ENCODE data around the gene ADPRHL1.

Gene ADPRHL1

DNA sequence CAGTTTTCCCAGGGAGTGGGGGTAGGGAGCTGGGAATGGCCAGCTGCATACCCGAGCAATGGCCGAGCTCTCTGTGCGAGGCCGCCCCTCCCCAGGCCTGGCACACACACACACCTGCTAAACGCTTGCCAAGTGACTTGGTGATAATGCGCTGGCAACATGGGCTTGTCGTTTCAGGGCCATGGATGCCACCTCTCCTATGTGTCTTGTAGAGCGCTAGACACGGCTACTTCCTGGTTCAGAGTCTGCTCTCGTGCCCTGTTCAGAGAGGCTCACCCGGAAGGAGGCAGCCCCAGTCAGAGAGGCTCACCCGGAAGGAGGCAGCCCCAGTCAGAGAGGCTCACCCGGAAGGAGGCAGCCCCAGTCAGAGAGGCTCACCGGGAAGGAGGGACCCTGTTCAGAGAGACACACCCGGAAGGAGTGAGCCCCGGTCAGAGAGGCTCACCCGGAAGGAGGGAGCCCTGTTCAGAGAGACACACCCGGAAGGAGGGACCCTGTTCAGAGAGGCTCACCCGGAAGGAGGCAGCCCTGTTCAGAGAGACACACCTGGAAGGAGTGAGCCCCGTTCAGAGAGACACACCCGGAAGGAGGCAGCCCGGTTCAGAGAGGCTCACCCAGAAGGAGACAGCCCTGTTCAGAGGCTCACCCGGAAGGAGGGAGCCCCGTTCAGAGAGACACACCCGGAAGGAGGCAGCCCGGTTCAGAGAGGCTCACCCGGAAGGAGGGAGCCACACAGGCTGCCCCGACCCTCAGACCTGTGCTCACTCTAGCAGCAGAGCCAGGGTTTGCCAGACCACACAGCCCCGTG lies 4.2 kb downstream of the ADPRHL1 start:
- H3K27ac ChIP-seq (ENCODE audit: low read depth, low read length): peak overlapping the region; percentile 88
- TF ChIP-seq EZH2phosphoT487 (IDR thresholded peaks at IDR 0.05; ENCODE audit: borderline replicate concordance, low read length): no peak
- TF ChIP-seq, protein P1, sequence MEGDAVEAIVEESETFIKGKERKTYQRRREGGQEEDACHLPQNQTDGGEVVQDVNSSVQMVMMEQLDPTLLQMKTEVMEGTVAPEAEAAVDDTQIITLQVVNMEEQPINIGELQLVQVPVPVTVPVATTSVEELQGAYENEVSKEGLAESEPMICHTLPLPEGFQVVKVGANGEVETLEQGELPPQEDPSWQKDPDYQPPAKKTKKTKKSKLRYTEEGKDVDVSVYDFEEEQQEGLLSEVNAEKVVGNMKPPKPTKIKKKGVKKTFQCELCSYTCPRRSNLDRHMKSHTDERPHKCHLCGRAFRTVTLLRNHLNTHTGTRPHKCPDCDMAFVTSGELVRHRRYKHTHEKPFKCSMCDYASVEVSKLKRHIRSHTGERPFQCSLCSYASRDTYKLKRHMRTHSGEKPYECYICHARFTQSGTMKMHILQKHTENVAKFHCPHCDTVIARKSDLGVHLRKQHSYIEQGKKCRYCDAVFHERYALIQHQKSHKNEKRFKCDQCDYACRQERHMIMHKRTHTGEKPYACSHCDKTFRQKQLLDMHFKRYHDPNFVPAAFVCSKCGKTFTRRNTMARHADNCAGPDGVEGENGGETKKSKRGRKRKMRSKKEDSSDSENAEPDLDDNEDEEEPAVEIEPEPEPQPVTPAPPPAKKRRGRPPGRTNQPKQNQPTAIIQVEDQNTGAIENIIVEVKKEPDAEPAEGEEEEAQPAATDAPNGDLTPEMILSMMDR (IDR thresholded peaks at IDR 0.05; ENCODE audit: low read depth, low read length, poor library complexity, severe bottlenecking): no peak
- peak overlapping the region; percentile 100 for H3K4me2 ChIP-seq (ENCODE audit: low read length)
- peaks cover 24% of the 10 kb centered on the region for H3K79me2 ChIP-seq (ENCODE audit: control insufficient read depth, low read length)
- peak overlapping the region; percentile 99 for H3K4me3 ChIP-seq (ENCODE audit: low read length)
- H3K4me1 ChIP-seq (ENCODE audit: control insufficient read depth, low read length): peaks cover 68% of the 10 kb centered on the region
- no peaks in the 10 kb centered on the region for H3K27me3 ChIP-seq (ENCODE audit: control insufficient read depth, low read length)
- H3K36me3 ChIP-seq (ENCODE audit: control insufficient read depth, low read length): peaks cover 25% of the 10 kb centered on the region
- H3K9me2 ChIP-seq (replicated peaks; ENCODE audit: control insufficient read depth, low read length): no peaks in the 10 kb centered on the region
- no peaks in the 10 kb centered on the region for H4K20me1 ChIP-seq (ENCODE audit: control insufficient read depth, insufficient read depth, low read depth, low read length)
- H3F3A ChIP-seq (ENCODE audit: control insufficient read depth, insufficient read depth): peaks cover 39% of the 10 kb centered on the region
- H3K9me3 ChIP-seq (ENCODE audit: control insufficient read depth, insufficient read depth, low read length): no peaks in the 10 kb centered on the region

DNA sequence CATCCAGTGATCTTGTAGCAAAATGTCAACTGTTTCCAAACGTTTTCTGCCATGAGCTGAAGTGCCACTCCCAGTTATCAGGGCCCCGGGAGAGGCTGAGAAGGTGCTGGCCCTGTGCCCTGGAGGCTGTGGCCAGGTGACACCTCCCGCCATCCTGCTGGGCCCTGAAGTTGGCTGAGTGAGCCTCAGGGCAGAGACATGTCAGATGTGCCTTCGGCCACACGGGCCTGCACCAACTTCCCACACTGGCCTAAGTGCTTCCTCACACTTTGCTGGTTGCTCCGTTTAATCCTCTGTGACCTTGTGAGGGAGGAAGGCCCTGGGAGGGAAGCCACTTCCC lies 4.8 kb downstream of the ADPRHL1 start:
- H3K9me2 ChIP-seq (replicated peaks; ENCODE audit: control insufficient read depth, low read length): no peaks in the 10 kb centered on the region
- TF ChIP-seq, protein P1 (IDR thresholded peaks at IDR 0.05; ENCODE audit: low read depth, low read length, poor library complexity, severe bottlenecking): no peak
- H4K20me1 ChIP-seq (ENCODE audit: control insufficient read depth, insufficient read depth, low read depth, low read length): no peaks in the 10 kb centered on the region
- no peaks in the 10 kb centered on the region for H3K27me3 ChIP-seq (ENCODE audit: control insufficient read depth, low read length)
- H3K4me2 ChIP-seq (ENCODE audit: low read length): peak overlapping the region; percentile 100
- H3F3A ChIP-seq (ENCODE audit: control insufficient read depth, insufficient read depth): peaks cover 39% of the 10 kb centered on the region
- H3K36me3 ChIP-seq (ENCODE audit: control insufficient read depth, low read length): peaks cover 25% of the 10 kb centered on the region
- H3K9me3 ChIP-seq (ENCODE audit: control insufficient read depth, insufficient read depth, low read length): no peaks in the 10 kb centered on the region
- H3K27ac ChIP-seq (ENCODE audit: low read depth, low read length): peak overlapping the region; percentile 88
- peaks cover 70% of the 10 kb centered on the region for H3K4me1 ChIP-seq (ENCODE audit: control insufficient read depth, low read length)
- H3K4me3 ChIP-seq (ENCODE audit: low read length): peak overlapping the region; percentile 99
- peaks cover 24% of the 10 kb centered on the region for H3K79me2 ChIP-seq (ENCODE audit: control insufficient read depth, low read length)

DNA sequence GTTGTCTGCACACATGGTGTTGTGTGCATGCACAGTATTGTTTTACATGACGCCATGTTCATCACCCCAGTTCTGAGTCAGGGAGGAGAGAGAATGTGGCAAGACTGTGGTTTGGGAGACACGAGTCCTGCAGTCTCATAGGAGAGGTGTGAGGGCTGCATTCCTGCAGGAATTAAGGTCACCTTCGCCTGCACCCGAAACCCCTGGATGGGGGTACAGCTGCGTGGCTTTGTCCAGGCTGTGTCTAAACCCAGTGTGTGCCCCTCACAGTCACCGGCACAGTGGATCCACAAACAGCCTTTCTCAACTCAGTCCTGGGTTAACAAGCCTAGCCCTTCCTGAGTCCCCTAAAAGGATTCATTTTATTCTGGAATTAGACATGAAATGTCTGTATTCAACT lies 5.7 kb downstream of the ADPRHL1 start:
- Histone ChIP-seq H3K9me3 (ENCODE audit: control insufficient read depth, insufficient read depth, low read length) (no peaks in the 10 kb centered on the region), H3K79me2 (ENCODE audit: control insufficient read depth, low read length) (peaks cover 24% of the 10 kb centered on the region), H3K9me2 (replicated peaks; ENCODE audit: control insufficient read depth, low read length) (no peaks in the 10 kb centered on the region), H3F3A (ENCODE audit: control insufficient read depth, insufficient read depth) (peaks cover 40% of the 10 kb centered on the region), H3K4me1 (ENCODE audit: control insufficient read depth, low read length) (peaks cover 70% of the 10 kb centered on the region), H3K4me2 (ENCODE audit: low read length) (peak overlapping the region; percentile 100), H3K4me3 (ENCODE audit: low read length) (peak overlapping the region; percentile 99), H4K20me1 (ENCODE audit: control insufficient read depth, insufficient read depth, low read depth, low read length) (no peaks in the 10 kb centered on the region), H3K27ac (ENCODE audit: low read depth, low read length) (peak overlapping the region; percentile 88), H3K27me3 (ENCODE audit: control insufficient read depth, low read length) (no peaks in the 10 kb centered on the region), H3K36me3 (ENCODE audit: control insufficient read depth, low read length) (peaks cover 27% of the 10 kb centered on the region)
- TF ChIP-seq EZH2phosphoT487 (IDR thresholded peaks at IDR 0.05; ENCODE audit: borderline replicate concordance, low read length): no peak
- TF ChIP-seq, protein P1 (IDR thresholded peaks at IDR 0.05; ENCODE audit: low read depth, low read length, poor library complexity, severe bottlenecking): no peak
